B cell (primary cell): ENCODE results near the gene ENOX1. TPM values are rescaled to one million over a fixed set of nuclear protein-coding genes. Genes with fewer than 3 reads are reported as not detected.

Source experiments
- ATAC-seq: fragments of 200-7000 bp; cut with Tn5 transposase; one replicate; pipeline ENCODE4 v1.10.0; 2021; ENCODE audit warnings: low read depth, mild to moderate bottlenecking, moderate number of reproducible peaks, moderate library complexity
- CTCF ChIA-PET: fragments of 350-600 bp; sonication (Branson Sonifier 250); formaldehyde crosslinking; loops from one replicate; lab custom pipeline; 2021; ENCODE audit warnings: antibody characterized with exemption, inconsistent platforms; lab: Charles Lee
- POLR2A ChIA-PET: fragments of 350-600 bp; sonication (Branson Sonifier 250); formaldehyde crosslinking; loops from one replicate; lab custom pipeline; 2021; ENCODE audit warnings: antibody characterized with exemption; lab: Charles Lee
- DNase-seq: peaks from one replicate; pipeline ENCODE4 v3.0.0; 2013
- H2AFZ ChIP-seq: 2 replicates; pipeline ENCODE4 v1.6.1; 2012; ENCODE audit warnings: mild to moderate bottlenecking, low read depth, low read length; ENCODE audit not compliant: insufficient read depth, poor library complexity, severe bottlenecking
- H3K27ac ChIP-seq, 2 donors: 1 replicate in 1 of 2; 2 replicates in 1 of 2; pipeline ENCODE4 v1.5.1; 2012 to 2013; ENCODE audit warnings: low read length in 2 of 2, mild to moderate bottlenecking in 2 of 2, moderate library complexity in 1 of 2
- H3K27me3 ChIP-seq, 4 experiments: fragments of 200-600 bp in 1 of 4; sonication (generic) in 1 of 4; replicated peaks in 1 of 4; 1 replicate in 2 of 4; 2 replicates in 2 of 4; pipeline versions ENCODE4 v1.6.1 to v1.7.0; 2013 to 2016; ENCODE audit warnings: low read length in 3 of 4, mild to moderate bottlenecking in 2 of 4, mixed read lengths in 1 of 4, moderate library complexity in 1 of 4; ENCODE audit not compliant: insufficient read depth in 4 of 4, control insufficient read depth in 3 of 4; ENCODE audit errors: control extremely low read depth in 1 of 4
- H3K36me3 ChIP-seq, 2 experiments: replicated peaks in 1 of 2; 1 replicate in 1 of 2; 2 replicates in 1 of 2; pipeline versions ENCODE4 v1.6.1 to v1.7.1; 2013; ENCODE audit warnings: low read length in 1 of 2; ENCODE audit not compliant: insufficient read depth in 2 of 2, control insufficient read depth in 1 of 2; ENCODE audit errors: control extremely low read depth in 1 of 2, extremely low read depth in 1 of 2
- H3K4me1 ChIP-seq, 2 donors: fragments of 200-600 bp in 1 of 2; sonication (generic) in 1 of 2; 1 replicate in 1 of 2; 2 replicates in 1 of 2; pipeline versions ENCODE4 v1.5.1 to v1.6.1; 2013 to 2017; ENCODE audit warnings: low read length in 2 of 2; ENCODE audit not compliant: control insufficient read depth in 2 of 2, insufficient read depth in 2 of 2
- H3K4me2 ChIP-seq: replicated peaks from 2 replicates; pipeline ENCODE3; 2012; ENCODE audit warnings: mild to moderate bottlenecking, low read depth, low read length; ENCODE audit not compliant: poor library complexity, severe bottlenecking
- H3K4me3 ChIP-seq, 5 experiments: fragments of 200-600 bp in 1 of 5; sonication (generic) in 1 of 5; 1 replicate in 3 of 5; 2 replicates in 2 of 5; pipeline versions ENCODE4 v1.5.1 to v1.7.0; 2011 to 2016; ENCODE audit warnings: low read length in 4 of 5, mild to moderate bottlenecking in 4 of 5, low read depth in 2 of 5, control low read depth in 1 of 5, moderate library complexity in 1 of 5; ENCODE audit not compliant: insufficient read depth in 1 of 5; ENCODE audit errors: control extremely low read depth in 1 of 5, extremely low read depth in 1 of 5
- H3K79me2 ChIP-seq: fragments of 200-600 bp; sonication (generic); one replicate; pipeline ENCODE4 v1.6.0; 2016; ENCODE audit warnings: low read length; ENCODE audit not compliant: control insufficient read depth, insufficient read depth
- H3K9ac ChIP-seq: fragments of 200-600 bp; sonication (generic); 2 replicates; pipeline ENCODE4 v1.6.1; 2017; ENCODE audit warnings: mild to moderate bottlenecking, low read length, moderate library complexity
- H3K9me3 ChIP-seq, 3 donors: one replicate each; pipeline versions ENCODE4 v1.6.1 to v1.7.1; 2013; ENCODE audit warnings: low read length in 2 of 3; ENCODE audit not compliant: control insufficient read depth in 2 of 3, insufficient read depth in 1 of 3; ENCODE audit errors: control extremely low read depth in 1 of 3
- H4K20me1 ChIP-seq: 2 replicates; pipeline ENCODE4 v1.6.0; 2012; ENCODE audit warnings: mild to moderate bottlenecking, low read length; ENCODE audit not compliant: insufficient read depth, control insufficient read depth, poor library complexity, severe bottlenecking
- H3K27ac Mint-ChIP-seq: one replicate; pipeline ENCODE4 v1.8.0; 2021; ENCODE audit warnings: mixed read lengths
- H3K27me3 Mint-ChIP-seq: one replicate; pipeline ENCODE4 v1.8.0; 2021; ENCODE audit warnings: mixed read lengths
- H3K4me1 Mint-ChIP-seq: one replicate; pipeline ENCODE4 v1.8.0; 2021; ENCODE audit warnings: mixed read lengths
- H3K4me3 Mint-ChIP-seq: one replicate; pipeline ENCODE4 v1.8.0; 2021; ENCODE audit warnings: mixed read lengths
- H3K9me3 Mint-ChIP-seq: one replicate; pipeline ENCODE4 v1.8.0; 2022; ENCODE audit warnings: mixed read lengths; ENCODE audit not compliant: insufficient read depth
- CTCF ChIP-seq: fragments of 200-600 bp; IDR thresholded peaks from one replicate; pipeline ENCODE4 v1.8.0; 2022; ENCODE audit warnings: antibody characterized with exemption, mild to moderate bottlenecking
- EZH2 ChIP-seq: IDR thresholded peaks from 2 replicates; pipeline ENCODE4 v1.6.1; 2012; ENCODE audit warnings: borderline replicate concordance, low read depth, mild to moderate bottlenecking, moderate library complexity, low read length; ENCODE audit not compliant: insufficient read depth, poor library complexity, severe bottlenecking
- WGBS: methylation state at CpG from one replicate; pipeline ENCODE4 v1.1.5; 2013; ENCODE audit warnings: missing lambda C conversion rate; ENCODE audit not compliant: insufficient coverage; 5-methylcytosine and 5-hydroxymethylcytosine counted together
- intact Hi-C: fragments of 100-400 bp; cut with micrococcal nuclease; formaldehyde crosslinking; loops from one replicate; pipeline ENCODE4 v1.10.0; 2022
- polyA plus RNA-seq: library from polyadenylated mRNA; depleted of rRNA; stranded (reverse); fragments of >200 nt; gene quantifications from 2 replicates; pipeline ENCODE4 v1.2.3, GENCODE V29; 2012
- total RNA-seq, 2 donors: library from RNA; stranded (reverse); fragments of 120-200 nt in 1 of 2; gene quantifications; 1 replicate in 1 of 2; 2 replicates in 1 of 2; pipeline versions ENCODE4 v1.2.3 to v1.2.4, GENCODE V29; 2013 to 2022

ENOX1 gene
- total and polyA plus RNA-seq, 2 donors (not counting 1 experiment from before 2014, with no cell fraction given), result not detected

DNA sequence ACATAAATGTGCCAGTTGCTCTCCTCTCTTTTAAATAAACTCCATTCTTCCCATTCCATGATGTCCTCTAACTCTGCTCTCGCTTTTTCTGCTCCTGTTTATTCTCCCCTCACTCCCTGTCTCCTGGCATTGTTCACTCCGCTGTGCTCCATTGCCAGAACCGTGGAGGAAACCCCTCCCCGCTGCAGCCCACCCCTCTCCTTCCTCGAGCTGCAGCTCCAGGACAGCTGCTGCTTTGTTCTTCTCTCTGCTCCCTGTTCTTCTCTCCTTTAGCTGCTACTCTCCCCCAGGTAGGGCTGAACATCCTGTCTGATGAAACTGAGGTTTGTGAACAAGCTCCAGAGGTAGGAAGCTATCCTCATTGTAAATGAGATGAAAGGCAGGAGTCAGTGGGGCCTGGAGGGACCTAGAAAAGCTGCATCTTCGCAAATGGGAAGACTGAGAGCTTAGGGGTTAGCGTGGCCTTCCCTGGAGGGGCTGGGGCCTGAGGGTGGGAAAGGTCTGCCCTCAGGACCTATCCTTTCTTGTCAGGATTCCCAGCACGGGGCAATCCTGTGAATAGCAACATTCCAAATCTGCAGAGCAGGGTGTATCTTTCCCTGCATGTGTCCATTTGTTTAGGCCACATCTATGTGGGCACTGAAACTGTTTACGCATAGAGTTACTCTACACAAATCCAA, 519.7 kb downstream of the ENOX1 start:
- H3K27ac Mint-ChIP-seq, result no peak overlapping the region
- no peaks in the 10 kb centered on the region for H3K4me1 Mint-ChIP-seq
- DNase-seq, result no peak
- H3K9me3 ChIP-seq, result no peaks in the 10 kb centered on the region
- ChIA-PET POLR2A (no interaction called here), CTCF (no interaction called here)
- no peaks in the 10 kb centered on the region for H3K27me3 ChIP-seq
- intact Hi-C loops, result no loop called here
- 82% methylated on average over 8 of the region's 9 CpGs for WGBS
- H3K4me3 Mint-ChIP-seq, result no peak overlapping the region
- H3K27me3 Mint-ChIP-seq, result peaks cover 3% of the 10 kb centered on the region
- no peaks in the 10 kb centered on the region for H3K4me1 ChIP-seq
- no peaks in the 10 kb centered on the region for H3K36me3 ChIP-seq
- no peaks in the 10 kb centered on the region for H3K79me2 ChIP-seq
- no peak overlapping the region for H3K9ac ChIP-seq
- H3K9me3 Mint-ChIP-seq, result no peaks in the 10 kb centered on the region
- no peak overlapping the region for H3K4me2 ChIP-seq
- ATAC-seq, result no peak
- no peak overlapping the region for H3K4me3 ChIP-seq
- no peak overlapping the region for H2AFZ ChIP-seq
- no peaks in the 10 kb centered on the region for H4K20me1 ChIP-seq
- H3K27ac ChIP-seq, result no peak overlapping the region
- TF ChIP-seq EZH2, result no peak
- TF ChIP-seq CTCF, result no peak

DNA sequence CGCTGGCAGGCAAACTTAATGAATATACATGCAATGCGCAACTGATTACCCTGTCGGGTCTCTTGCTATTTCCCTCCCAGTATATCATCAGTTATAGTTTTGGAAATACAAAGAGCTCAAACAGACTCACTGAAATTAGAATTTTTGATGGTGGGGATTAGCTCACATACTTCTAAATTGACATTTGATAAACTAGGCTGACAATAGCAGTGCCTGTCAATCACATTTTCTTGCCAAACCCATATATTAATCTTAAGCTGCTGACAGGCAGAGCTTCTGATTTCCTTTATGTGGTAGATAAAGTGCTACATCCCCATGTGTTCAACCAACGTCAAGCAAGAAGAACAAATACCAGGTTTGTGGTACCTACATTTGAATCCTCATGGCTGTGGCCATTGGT, 521.7 kb downstream of the ENOX1 start:
- intact Hi-C loops, result no loop called here
- DNase-seq (no peak), ATAC-seq (no peak)
- TF ChIP-seq EZH2 (no peak), CTCF (no peak)
- Histone ChIP-seq H3K4me2 (no peak overlapping the region), H3K9ac (no peak overlapping the region), H3K79me2 (no peaks in the 10 kb centered on the region), H3K4me3 (no peak overlapping the region), H3K36me3 (no peaks in the 10 kb centered on the region), H2AFZ (no peak overlapping the region), H3K27me3 (no peaks in the 10 kb centered on the region), H3K4me1 (no peaks in the 10 kb centered on the region), H3K9me3 (no peaks in the 10 kb centered on the region), H3K27ac (no peak overlapping the region), H4K20me1 (no peaks in the 10 kb centered on the region)
- no peak overlapping the region for H3K27ac Mint-ChIP-seq
- H3K4me1 Mint-ChIP-seq, result no peaks in the 10 kb centered on the region
- ChIA-PET POLR2A (no interaction called here), CTCF (no interaction called here)
- H3K27me3 Mint-ChIP-seq, result peaks cover 11% of the 10 kb centered on the region
- H3K9me3 Mint-ChIP-seq, result peaks cover 4% of the 10 kb centered on the region
- no peak overlapping the region for H3K4me3 Mint-ChIP-seq
- no CpG with 5 or more reads among the region's 4 CpGs for WGBS
